ENCODE results near the gene MBTPS1.

GRCh38 chr16:84093879-84094270 is 22.9 kb downstream of the MBTPS1 start:
- TF ChIP-seq, protein P1, sequence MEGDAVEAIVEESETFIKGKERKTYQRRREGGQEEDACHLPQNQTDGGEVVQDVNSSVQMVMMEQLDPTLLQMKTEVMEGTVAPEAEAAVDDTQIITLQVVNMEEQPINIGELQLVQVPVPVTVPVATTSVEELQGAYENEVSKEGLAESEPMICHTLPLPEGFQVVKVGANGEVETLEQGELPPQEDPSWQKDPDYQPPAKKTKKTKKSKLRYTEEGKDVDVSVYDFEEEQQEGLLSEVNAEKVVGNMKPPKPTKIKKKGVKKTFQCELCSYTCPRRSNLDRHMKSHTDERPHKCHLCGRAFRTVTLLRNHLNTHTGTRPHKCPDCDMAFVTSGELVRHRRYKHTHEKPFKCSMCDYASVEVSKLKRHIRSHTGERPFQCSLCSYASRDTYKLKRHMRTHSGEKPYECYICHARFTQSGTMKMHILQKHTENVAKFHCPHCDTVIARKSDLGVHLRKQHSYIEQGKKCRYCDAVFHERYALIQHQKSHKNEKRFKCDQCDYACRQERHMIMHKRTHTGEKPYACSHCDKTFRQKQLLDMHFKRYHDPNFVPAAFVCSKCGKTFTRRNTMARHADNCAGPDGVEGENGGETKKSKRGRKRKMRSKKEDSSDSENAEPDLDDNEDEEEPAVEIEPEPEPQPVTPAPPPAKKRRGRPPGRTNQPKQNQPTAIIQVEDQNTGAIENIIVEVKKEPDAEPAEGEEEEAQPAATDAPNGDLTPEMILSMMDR (IDR thresholded peaks at IDR 0.05; ENCODE audit: low read length), result no peak
- no peak for TF ChIP-seq EZH2 (IDR thresholded peaks at IDR 0.05; ENCODE audit: borderline replicate concordance, low read length)

Data from OCI-LY1 (cell line).